Fibroblast of peridontal ligament (primary cell): ENCODE measurements around the gene CSK.

Experiments used
- DNase-seq: peaks from one replicate; pipeline ENCODE4 v3.0.0-alpha.2; 2010; ENCODE audit errors: extremely low read depth

CSK gene

GRCh38 chr15:74801311-74801997 lies 19.6 kb downstream of the CSK start:
- no peak for DNase-seq

- DNase-seq: no peak
These were observed 20.4 kb downstream of the CSK start for GRCh38 chr15:74802290-74802689.

GRCh38 chr15:74802862-74803447 lies 21.1 kb downstream of the CSK start:
- DNase-seq: no peak

GRCh38 chr15:74804935-74805334 lies 23.1 kb downstream of the CSK start:
- no peak for DNase-seq

GRCh38 chr15:74807282-74807681 lies 25.4 kb downstream of the CSK start:
- DNase-seq: peak; percentile 19

GRCh38 chr15:74808078-74808839 lies 26.4 kb downstream of the CSK start:
- DNase-seq: no peak

- no peak for DNase-seq
These were observed 27.0 kb downstream of the CSK start for GRCh38 chr15:74808840-74809229.

- no peak for DNase-seq
These were observed 27.4 kb downstream of the CSK start for GRCh38 chr15:74809242-74809641.

GRCh38 chr15:74809956-74810355 lies 28.1 kb downstream of the CSK start:
- peak; percentile 56 for DNase-seq

GRCh38 chr15:74812533-74812932 lies 30.7 kb downstream of the CSK start, which contains the start of gene LMAN1L:
Gene LMAN1L, plus strand, starts transcription at chr15:74812835. Its CDS starts 20 bp downstream, at chr15:74812855.
- DNase-seq: no peak

- DNase-seq: no peak
These were observed 33.4 kb downstream of the CSK start for GRCh38 chr15:74815121-74815934.

- no peak for DNase-seq
These were observed 34.1 kb downstream of the CSK start for GRCh38 chr15:74815961-74816360.

- no peak for DNase-seq
These were observed 34.9 kb downstream of the CSK start for GRCh38 chr15:74816624-74817369.

GRCh38 chr15:74817370-74817737 lies 35.5 kb downstream of the CSK start:
- DNase-seq: no peak

- no peak for DNase-seq
These were observed 38.2 kb downstream of the CSK start for GRCh38 chr15:74820056-74820455.

GRCh38 chr15:74821091-74821789 lies 39.4 kb downstream of the CSK start:
- no peak for DNase-seq

GRCh38 chr15:74821790-74822158 lies 39.9 kb downstream of the CSK start:
- DNase-seq: no peak

- DNase-seq: no peak
These were observed 40.4 kb downstream of the CSK start for GRCh38 chr15:74822233-74822632.

GRCh38 chr15:74823324-74823723 lies 41.4 kb downstream of the CSK start:
- no peak for DNase-seq

- no peak for DNase-seq
These were observed 43.1 kb downstream of the CSK start for GRCh38 chr15:74824976-74825375.

- no peak for DNase-seq
These were observed 44.0 kb downstream of the CSK start for GRCh38 chr15:74825866-74826265.
